Cardiac muscle cell (in vitro differentiated cells and primary cell): ENCODE measurements around the gene P2RY2. TPM values are rescaled to one million over a fixed set of nuclear protein-coding genes. Genes with fewer than 3 reads are reported as not detected.

Experiments used
- DNase-seq, 2 donors: peaks; one replicate each; pipeline versions ENCODE4 v3.0.0 to v3.0.0-alpha.2; 2010 to 2017; ENCODE audit warnings: low read depth in 1 of 2, low spot score in 1 of 2
- H3K27ac ChIP-seq: fragments of 200-600 bp; sonication (generic); 2 replicates; pipeline ENCODE4 v1.5.1; 2016
- H3K27me3 ChIP-seq: fragments of 200-600 bp; sonication (generic); 2 replicates; pipeline ENCODE4 v1.6.0; 2016; ENCODE audit warnings: control low read depth
- H3K36me3 ChIP-seq: fragments of 200-600 bp; sonication (generic); 2 replicates; pipeline ENCODE4 v1.5.1; 2016; ENCODE audit warnings: control low read depth
- H3K4me1 ChIP-seq: fragments of 200-600 bp; sonication (generic); 2 replicates; pipeline ENCODE4 v1.8.1; 2017; ENCODE audit warnings: low read depth, mild to moderate bottlenecking, mixed run types
- H3K4me3 ChIP-seq: fragments of 200-600 bp; sonication (generic); 2 replicates; pipeline ENCODE4 v1.5.1; 2016; ENCODE audit warnings: mild to moderate bottlenecking
- H3K9me3 ChIP-seq: fragments of 200-600 bp; sonication (generic); 2 replicates; pipeline ENCODE4 v1.5.1; 2017; ENCODE audit warnings: low read depth, mild to moderate bottlenecking, control low read depth
- polyA plus RNA-seq: library from polyadenylated mRNA; unstranded; fragments of >200 nt; fragmentation: Nextera tagmentation; extraction: Ambion mirVana; gene quantifications from 2 replicates; pipeline ENCODE4 v1.2.1, GENCODE V29; 2016
- total RNA-seq: library from RNA; depleted of rRNA; stranded (reverse); fragments of >200 nt; gene quantifications from 2 replicates; pipeline ENCODE4 v1.2.3, GENCODE V29; 2016
- TF ChIP-seq, protein P1 (sequence below): IDR thresholded peaks from 2 replicates; pipeline ENCODE4 v1.5.1; 2012; ENCODE audit warnings: low read depth, mild to moderate bottlenecking, low read length

Gene P2RY2
- total and polyA plus RNA-seq, 2 experiments from 2014 or later = 0.48 to 0.83 TPM

GRCh38 chr11:73177380-73177777 is 40.7 kb upstream of the P2RY2 start:
- Histone ChIP-seq H3K4me1 (peaks cover 23% of the 10 kb centered on the region), H3K27me3 (peaks cover 7% of the 10 kb centered on the region), H3K9me3 (no peaks in the 10 kb centered on the region), H3K27ac (no peak overlapping the region), H3K4me3 (no peak overlapping the region), H3K36me3 (no peaks in the 10 kb centered on the region)
- TF ChIP-seq, protein P1, sequence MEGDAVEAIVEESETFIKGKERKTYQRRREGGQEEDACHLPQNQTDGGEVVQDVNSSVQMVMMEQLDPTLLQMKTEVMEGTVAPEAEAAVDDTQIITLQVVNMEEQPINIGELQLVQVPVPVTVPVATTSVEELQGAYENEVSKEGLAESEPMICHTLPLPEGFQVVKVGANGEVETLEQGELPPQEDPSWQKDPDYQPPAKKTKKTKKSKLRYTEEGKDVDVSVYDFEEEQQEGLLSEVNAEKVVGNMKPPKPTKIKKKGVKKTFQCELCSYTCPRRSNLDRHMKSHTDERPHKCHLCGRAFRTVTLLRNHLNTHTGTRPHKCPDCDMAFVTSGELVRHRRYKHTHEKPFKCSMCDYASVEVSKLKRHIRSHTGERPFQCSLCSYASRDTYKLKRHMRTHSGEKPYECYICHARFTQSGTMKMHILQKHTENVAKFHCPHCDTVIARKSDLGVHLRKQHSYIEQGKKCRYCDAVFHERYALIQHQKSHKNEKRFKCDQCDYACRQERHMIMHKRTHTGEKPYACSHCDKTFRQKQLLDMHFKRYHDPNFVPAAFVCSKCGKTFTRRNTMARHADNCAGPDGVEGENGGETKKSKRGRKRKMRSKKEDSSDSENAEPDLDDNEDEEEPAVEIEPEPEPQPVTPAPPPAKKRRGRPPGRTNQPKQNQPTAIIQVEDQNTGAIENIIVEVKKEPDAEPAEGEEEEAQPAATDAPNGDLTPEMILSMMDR = no peak
- peak in 1 of 2 donors; percentile 60 for DNase-seq

GRCh38 chr11:73177778-73178539 is 40.1 kb upstream of the P2RY2 start:
- peaks cover 23% of the 10 kb centered on the region for H3K4me1 ChIP-seq
- no peaks in the 10 kb centered on the region for H3K9me3 ChIP-seq
- peak; percentile 78 to 93 for DNase-seq
- no peaks in the 10 kb centered on the region for H3K36me3 ChIP-seq
- H3K27ac ChIP-seq = no peak overlapping the region
- peaks cover 7% of the 10 kb centered on the region for H3K27me3 ChIP-seq
- no peak overlapping the region for H3K4me3 ChIP-seq
- TF ChIP-seq, protein P1 = peak; percentile 80

DNA sequence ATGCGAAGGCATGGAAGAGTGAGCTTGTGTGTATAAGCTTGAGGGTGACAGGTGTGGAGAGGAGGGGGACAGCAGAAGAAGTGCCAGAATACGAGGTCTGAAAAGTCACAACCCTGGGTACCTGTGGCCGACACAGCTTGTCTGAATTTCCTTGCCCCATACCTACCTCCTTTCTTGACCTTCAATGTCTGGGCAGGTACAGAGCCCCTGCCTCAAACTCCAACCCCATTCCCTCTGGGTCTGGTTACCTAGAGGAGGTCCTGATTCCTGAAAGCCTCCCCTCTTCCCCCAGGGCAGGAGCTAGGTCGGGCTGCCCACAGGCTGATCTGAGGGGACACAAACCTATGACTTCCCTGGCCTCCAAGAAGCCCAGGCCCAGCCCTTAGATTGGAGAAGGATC is 39.4 kb upstream of the P2RY2 start:
- no peak for DNase-seq
- peaks cover 17% of the 10 kb centered on the region for H3K4me1 ChIP-seq
- peaks cover 7% of the 10 kb centered on the region for H3K27me3 ChIP-seq
- no peaks in the 10 kb centered on the region for H3K36me3 ChIP-seq
- H3K27ac ChIP-seq = no peak overlapping the region
- H3K4me3 ChIP-seq = no peak overlapping the region
- no peaks in the 10 kb centered on the region for H3K9me3 ChIP-seq
- TF ChIP-seq, protein P1 = no peak

GRCh38 chr11:73182824-73183321 is 35.2 kb upstream of the P2RY2 start:
- Histone ChIP-seq H3K36me3 (no peaks in the 10 kb centered on the region), H3K4me1 (peaks cover 1% of the 10 kb centered on the region), H3K27me3 (peaks cover 7% of the 10 kb centered on the region), H3K9me3 (no peaks in the 10 kb centered on the region), H3K27ac (no peak overlapping the region), H3K4me3 (no peak overlapping the region)
- TF ChIP-seq, protein P1 = no peak
- DNase-seq = peak; percentile 30 to 31

- Histone ChIP-seq H3K27ac (no peak overlapping the region), H3K36me3 (no peaks in the 10 kb centered on the region), H3K9me3 (no peaks in the 10 kb centered on the region), H3K4me1 (peaks cover 8% of the 10 kb centered on the region), H3K27me3 (no peaks in the 10 kb centered on the region), H3K4me3 (no peak overlapping the region)
- TF ChIP-seq, protein P1 = peak; percentile 95
- DNase-seq = peak; percentile 68 to 70
Observed at GRCh38 chr11:73184953-73185671, 33.0 kb upstream of the P2RY2 start.
